Stimulated activated CD4-positive, alpha-beta T cell treated with anti-CD3 and anti-CD28 coated beads, Interleukin-1b, Interleukin-23, amount 100 ng/mL, for 1 hour (primary cell): ENCODE results near the gene GCSAM.

Experiments
- DNase-seq, 2 donors: peaks; one replicate each; pipeline ENCODE4 v3.0.0-alpha.2; 2020; ENCODE audit warnings: low read depth in 2 of 2

The GCSAM gene

DNA sequence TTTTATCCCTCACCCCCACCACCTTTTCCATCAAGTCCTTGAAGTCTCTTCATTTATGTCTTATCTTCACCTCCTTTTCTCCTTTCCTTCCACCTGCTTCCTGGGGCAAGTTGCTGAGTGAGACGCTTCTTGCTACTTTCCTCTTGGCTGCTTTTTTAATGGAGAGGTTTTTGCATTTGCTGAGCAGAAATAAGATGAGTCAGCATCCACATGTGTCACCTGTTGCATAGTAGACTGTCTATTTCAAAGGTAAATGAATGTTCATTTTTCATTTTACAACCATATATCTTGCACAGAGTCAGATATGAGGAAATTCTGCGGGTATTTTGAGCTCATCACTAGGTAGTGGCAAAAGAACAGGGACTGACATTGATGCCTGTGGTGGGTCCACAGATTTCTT is 28.3 kb downstream of the GCSAM start:
- DNase-seq = no peak

DNA sequence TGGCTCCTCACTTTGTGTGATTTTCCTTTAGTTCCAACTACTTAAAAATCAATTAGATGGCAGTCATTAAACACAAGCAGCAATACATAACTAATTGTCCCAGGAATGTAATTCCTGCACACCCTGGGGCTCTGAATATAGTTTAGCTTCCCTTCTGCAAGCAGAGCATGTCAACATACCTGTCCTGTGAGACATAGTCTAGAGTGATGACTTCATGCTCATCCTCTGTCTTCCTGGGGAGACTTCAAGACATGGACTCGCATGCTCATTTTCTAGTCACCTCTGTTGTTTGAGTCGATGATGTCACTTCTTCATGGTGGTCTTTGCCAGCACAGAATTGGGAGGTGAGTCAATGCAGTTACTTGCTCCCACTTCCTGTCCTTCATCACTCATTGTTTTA is 31.1 kb downstream of the GCSAM start:
- no peak for DNase-seq

DNA sequence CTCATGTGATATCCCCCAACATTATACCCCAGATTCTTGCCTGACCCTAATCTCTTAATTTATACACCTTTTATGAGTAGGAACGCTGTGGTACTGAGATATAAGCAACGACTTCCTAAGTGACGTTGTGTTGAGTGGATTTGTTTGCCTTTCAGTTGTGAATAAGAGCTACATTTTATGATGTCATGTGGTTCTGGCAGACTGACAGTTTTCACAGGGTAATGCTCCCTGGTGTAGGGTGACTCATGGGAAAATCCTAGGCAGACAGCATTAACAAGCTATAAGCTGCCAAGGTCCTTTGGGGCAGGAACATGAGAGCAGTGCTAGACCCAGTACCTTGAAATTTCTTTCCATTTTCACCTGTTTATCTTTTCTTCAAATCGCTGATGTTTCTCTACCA is 35.7 kb downstream of the GCSAM start:
- DNase-seq = no peak

DNA sequence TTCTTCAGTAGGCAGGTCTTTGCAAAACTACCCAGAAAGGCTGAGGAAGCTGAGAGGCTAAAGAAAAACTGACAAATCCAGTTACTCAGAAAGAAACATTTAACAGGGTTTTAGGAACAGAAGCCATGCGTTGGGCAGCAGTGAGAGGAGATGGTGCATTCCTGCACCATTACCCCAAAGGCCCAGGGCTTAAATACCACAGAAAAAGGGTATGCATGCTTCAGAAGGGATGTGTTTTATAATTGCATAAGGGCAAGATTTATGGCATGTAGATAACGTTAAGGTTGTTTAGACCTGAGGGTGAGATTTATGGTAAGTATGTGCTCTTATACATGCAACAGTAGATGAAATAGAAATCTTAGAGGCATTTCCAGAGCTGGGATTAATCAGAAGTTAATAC is 36.9 kb downstream of the GCSAM start:
- DNase-seq = no peak

DNA sequence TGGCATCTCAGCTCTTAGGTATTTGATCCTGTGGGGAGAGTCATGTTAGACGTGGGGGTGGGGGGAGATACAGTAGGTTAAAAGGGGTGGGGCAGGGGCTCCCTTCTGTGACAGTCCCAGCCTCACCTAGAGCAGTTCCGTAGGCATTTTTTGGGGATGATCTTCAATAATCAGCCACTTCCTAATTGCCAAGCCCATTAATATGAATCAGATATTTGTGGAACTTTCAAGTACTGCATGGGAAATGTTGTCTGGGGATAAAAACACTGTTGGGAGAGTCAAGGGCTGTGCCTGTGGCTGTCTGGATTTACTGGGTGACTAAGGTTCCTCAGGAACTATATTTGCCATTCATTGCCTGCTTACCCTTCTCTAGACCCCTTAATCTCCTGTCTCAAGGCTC is 37.3 kb downstream of the GCSAM start:
- DNase-seq = no peak

DNA sequence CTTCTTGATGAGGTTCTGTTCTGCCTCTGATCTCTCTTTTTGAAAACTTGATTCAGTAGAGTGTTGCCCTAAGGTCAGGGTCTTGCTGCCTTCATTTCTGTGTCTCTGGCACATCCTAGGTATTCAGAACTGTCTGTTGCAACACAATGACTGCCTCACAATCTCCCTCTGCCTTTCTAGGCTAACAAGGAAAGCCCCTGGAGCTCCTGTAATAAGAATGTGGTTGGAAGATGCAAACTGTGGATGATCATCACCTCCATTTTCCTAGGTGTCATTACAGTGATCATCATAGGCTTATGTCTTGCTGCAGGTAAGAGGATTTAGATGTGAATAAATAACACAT is 39.9 kb downstream of the GCSAM start:
- DNase-seq = no peak

DNA sequence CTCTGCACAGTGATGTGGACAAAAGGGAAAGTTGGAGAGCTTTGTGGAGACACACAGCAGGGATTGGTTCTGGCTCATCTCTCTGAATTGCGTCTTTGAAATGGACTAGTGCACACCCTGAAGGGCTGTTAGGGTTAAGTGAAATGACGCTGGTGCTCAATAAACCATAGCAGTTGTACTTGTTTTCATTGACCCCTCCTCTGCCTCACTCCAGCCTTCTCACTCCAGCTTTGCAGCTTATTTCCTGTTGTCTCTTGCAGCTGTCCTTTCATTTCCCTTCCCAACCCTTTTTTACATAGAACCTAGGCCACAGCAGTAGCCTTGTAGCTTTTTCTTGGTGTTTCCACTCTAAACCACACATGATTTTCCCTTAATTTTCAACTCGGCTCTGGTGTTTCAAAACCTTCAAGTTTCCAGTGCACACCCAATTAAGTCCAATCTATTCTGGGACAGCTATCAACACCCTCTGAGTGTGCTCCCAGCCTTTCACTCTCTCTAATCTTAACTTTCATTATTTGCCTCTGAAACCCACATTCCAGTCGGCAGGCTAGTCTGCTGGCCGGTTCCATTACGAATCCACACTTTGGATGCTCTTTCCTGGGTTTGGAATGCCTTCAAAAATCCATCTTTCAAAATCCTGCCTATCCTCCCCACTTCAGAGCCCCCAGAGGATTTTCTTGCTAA is 40.4 kb downstream of the GCSAM start:
- no peak for DNase-seq

DNA sequence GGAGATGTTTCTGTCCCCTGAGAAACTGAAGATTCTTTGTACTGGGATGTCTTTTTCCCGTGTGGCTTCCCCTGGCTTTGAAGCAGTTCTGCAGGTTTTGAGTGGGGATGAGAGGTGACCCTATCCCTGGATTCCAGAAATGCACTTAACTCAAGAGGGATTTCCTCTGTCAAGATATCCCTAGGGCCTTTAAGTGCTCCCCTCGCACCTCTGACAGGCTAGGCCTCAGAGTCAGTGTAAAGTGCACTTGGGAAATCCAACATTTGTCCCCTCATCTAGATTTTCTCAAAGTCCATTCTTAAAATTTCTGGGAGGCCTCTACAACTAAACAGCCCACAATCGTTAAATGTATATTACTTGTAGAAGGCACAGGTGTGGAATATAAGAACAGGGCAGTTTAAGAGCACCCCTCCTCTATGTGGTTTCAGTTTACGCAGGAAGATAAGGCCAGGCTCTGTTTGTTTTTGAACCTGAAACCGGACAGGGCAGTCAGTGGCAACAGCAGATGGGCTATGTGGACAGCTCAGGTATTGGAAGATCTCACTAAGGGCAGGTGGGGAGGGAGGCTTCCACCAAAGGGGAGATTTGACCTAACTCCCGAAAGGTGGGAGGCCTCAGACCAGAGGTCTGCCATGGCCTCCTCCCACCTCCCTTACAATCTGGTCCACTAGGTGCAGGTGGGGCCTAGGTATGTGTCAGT is 42.0 kb downstream of the GCSAM start:
- DNase-seq = no peak

DNA sequence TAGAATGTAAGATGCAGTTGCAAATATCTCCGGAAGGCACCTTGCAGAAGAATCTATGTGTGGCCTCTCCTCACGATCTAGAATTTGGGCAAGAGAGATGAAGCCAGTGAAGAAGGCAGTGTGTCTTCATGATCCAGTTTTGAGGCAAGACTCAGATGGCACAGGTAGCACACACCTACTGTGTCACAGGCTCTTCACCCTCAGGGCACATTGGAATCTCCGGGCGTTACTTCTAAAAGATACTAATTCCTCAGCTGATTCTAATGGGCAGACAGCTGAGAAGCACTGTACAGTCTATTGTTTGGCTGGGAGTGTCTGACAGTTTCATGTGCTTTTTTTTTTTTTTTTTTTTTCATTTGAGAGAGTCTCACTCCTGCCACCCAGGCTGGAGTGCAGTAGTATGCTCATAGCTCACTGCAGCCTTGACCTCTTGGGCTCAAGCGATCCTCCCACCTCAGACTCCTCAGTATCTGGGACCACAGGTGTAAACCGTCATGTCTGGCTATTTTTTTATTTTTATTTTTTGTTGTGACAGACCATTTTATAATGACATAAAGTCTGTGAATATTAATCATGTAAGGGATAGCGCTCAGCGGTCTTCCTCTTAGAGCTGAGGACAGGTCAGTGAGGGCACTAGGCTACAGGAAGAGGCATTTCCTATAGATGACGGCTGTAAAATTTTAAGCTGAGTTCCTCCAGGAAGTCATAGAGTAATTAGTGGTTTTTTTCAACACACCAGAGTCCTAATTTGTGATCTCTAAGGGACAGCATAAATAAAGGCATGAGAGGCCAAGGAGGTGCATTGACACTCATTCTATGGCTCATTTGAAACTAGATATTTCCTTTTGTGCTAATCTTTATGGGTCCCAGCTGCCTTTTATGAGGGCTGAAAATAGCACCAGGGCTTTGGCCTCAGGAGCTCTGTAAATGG is 42.8 kb downstream of the GCSAM start:
- no peak for DNase-seq

DNA sequence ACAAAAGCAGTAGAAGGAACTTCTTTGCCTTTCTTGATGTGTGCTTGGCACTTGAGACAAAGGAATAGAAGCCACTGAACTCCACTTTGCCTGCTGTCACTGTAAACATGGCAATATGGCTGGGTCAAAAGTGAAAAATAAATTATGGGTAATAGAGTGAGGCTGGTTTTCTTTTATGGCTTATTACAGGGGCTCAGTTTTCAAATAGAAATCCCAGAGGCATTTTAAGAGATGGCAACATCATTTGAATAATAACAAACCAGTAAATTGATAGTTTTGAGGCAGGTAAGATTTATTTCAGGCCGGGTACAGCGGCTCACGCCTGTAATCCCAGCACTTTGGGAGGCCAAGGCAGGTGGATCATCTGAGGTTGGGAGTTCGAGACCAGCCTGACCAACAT is 44.1 kb downstream of the GCSAM start:
- no peak for DNase-seq

DNA sequence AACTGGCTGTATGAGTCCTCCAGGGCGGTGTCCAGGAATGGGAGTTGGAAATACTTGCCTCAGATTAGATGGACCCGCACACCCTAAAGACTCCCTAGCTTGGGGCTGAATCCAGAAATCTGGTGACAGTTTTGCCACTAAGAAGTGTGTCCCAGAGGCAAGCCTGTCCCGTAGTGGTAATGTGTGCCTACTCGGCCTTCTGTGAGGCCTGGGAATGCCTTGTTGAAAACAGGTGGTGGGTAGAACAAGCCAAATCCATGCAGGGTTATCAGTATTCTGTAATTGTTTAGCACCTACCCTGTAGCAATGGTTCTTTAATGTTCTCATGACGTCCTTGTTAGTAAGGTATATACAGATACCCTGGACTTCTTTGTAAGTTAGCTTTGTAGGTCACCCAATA is 45.3 kb downstream of the GCSAM start:
- no peak for DNase-seq

DNA sequence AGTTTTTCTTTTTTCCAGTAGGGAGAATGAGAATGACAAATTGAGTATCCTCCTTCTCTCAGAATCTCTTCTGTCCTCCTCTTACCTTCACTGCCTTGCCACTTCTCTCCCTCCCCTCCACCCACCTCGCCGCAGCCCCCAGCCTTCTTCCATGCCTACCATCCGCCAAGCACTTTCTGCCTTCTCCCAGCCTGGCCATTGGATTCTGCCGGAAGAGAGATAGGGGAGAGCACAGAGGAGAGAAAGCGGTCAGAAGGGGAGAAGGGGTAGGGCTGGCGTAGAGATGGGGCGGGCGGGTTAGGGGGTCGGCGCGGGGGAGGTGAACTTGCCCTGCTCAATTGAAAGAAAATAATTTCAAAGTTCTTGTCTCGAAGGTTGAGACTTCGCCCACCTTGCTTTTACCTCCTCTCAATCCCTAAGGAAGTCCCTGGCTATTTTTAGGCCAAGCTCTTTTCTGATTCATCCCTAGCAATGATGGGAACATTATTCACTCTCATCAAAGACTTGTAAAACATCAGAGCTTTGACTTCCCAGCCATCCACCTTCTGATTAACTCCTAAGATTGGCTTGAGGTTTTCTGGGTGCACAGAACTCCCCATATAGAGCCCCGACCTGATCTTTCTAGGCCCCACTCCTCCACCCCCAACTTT is 46.0 kb downstream of the GCSAM start:
- DNase-seq = no peak

DNA sequence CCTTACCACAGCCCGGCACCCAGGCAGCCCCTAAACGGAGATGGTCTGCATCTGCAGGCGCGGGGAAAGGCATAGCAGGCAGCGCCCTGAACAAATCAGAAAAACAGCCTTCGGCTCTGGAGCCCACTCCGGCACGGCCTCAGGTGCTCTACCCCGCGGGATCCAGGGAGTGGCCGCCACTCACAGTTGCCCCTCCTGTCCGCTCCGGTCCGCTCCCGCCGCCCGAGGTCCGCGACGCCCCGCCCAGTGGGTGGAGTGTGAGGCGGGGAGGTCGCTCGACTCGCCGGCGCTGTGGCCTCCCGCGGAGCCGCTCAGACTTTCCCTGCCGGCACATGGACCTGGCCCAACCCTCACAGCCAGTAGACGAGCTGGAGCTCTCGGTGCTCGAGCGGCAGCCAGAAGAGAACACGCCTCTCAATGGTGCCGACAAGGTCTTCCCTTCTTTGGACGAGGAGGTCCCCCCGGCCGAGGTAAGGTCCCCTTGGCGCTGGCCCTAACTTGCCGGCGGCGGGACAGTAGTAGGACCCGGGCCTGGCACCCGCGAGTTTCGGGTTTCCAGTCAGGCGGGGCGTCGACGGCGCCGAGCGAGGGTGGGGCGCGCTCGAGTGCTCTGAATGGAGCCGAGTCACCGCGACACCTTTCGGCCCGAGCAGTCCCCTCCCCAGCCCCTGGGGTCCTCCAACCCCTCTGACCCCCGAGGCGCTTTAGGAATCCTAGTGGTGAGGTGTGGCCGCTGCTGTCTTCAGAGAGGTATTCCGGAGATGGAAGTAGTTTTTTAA is 46.8 kb downstream of the GCSAM start, which contains the start of gene C3orf52:
C3orf52 (plus strand) TSS at position 314 of the 779 bp plus-strand sequence; CDS start at position 333, 19 bp downstream.
- peak in 1 of 2 donors; percentile 3 for DNase-seq

DNA sequence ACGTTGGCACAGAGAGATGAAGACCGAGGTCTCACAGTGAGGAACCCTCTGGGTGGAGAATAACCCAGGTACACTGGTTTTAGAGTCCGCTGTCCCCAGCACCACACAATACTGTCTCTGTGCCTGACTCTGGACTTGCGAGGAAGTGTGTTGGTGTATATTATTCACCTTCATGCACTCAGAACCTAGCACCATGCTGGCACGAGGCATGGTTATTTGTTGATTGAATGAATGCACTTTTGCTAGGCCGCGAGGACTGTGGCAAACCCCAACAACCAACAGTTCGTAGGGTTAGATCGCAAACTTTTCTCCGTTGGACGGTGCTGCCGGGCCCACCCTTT is 47.3 kb downstream of the GCSAM start:
- no peak for DNase-seq

DNA sequence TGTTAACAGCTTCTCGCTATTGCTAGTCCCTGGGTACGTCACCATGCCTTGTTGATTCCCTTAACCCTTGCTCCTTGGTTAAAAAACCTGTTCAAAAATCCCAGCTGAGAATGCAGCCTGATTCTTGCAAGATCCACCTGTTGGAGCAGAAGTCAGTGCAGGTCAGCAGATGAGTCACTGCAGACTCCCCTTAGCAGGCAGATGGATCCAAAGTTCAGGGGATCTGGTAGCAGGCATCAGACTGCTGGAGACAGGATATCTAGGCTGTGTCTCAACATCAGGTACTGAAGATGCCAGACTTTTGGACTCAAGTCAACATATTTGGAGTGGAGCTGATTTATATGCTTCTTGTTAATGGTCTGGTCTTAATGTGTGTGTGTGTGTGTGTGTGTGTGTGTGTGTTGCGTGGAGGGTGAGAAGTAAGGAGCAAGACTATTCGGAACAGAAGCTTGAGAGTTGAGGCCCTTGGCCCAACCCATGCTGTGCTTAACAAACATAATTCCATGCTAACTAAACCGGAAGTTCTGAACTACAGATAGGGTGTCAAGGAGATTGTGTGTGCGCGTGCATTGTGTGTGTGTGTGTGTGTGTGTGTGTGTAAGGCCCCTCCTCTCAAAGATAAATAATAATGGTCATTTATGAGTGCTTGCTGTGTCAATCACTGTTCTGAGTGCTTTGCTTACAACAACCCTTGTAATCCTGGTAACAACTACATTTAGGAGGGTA is 47.9 kb downstream of the GCSAM start:
- DNase-seq = no peak

DNA sequence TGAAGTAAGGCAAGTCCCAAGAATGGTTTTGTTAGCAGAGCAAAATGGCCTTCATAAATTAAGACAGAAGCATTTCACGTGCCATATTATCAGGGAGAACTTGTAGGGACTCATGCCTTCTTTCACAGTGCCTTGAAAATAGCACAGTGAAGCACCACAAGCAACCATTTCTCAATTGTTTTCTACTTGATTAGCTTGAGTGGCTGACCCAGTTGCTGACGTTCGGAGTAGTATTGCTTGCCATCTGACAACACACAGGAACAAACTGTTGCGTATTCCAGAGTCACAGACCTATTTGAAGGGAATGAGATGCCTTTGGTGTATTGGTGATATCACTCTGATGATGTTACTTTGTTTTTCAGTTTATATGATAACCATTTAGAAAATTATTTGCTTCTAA is 49.8 kb downstream of the GCSAM start:
- no peak for DNase-seq

DNA sequence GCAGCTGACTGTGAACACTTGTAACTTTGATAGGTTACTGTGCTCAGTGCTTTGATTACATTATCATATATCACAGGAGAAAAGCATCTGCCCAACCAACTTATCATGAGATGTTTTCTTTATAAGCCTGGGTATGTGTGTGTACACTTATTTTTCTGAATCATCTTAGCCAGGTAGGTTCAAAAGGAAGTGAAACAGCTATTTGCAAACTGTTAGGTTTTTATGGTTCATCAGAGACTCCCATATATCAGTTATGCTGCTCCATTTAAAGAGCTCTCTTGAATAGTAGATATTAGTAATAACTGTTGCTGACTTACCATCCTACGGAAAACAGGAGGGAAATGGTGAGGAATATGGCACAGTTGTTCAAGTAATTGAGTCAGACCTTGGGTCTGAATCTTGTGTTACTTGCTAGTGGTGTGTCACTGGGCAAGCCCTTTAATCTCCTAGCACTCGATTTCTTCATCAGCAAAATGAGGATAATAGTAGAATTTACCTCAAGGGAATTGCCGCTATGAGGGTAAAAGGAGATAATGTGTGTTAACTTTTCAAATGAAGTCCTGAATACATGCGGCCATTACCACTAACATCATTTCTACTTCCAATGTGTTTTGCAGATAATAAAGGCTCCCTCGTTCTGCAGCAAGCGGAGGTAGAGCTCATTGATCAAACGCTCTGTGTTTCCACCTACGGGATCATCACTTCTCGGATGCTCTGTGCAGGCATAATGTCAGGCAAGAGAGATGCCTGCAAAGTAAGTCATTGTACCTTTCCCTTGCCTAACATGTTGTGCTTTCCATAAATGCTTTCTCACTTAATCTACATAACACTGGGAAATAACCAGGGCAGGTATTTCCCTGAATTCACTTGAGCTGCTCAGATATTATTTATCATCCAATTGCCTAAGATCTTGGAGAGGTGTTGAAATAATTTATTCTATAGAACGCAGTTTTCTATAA is 54.6 kb downstream of the GCSAM start:
- no peak for DNase-seq

DNA sequence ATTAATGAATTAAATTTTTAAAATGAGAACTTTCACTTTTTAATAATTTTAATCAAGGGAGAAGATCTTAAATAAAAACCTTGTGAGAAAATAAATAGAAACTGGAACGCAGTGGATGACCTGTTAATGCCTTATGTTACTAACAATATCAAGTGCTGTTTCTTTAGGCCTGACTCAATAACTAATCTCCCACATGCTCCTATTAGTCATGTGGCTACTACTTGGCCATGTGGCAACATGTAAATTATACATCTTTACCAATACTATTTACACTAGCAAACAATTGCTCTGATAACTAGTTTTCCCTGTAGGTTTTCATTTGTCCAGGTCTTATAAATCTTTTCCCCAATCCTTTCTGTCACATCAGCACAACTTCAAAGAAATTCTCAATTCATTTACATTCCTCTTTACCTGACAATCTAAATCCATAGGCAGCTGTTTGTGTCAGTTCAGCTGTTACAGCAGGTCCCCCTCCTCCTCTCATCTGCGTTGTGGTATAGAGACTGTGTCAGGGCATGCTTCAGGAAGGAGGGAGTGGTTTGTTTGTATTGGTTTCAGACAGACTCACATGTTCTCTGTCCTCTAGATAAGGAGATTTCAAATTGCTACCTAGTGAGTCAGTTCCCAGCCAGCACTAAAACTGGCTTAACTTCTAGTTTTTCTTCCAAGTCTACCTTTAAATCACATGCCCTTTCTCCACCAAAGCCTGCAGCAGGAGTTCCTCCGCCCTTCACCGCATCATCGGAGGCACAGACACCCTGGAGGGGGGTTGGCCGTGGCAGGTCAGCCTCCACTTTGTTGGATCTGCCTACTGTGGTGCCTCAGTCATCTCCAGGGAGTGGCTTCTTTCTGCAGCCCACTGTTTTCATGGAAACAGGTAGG is 58.2 kb downstream of the GCSAM start:
- no peak for DNase-seq

DNA sequence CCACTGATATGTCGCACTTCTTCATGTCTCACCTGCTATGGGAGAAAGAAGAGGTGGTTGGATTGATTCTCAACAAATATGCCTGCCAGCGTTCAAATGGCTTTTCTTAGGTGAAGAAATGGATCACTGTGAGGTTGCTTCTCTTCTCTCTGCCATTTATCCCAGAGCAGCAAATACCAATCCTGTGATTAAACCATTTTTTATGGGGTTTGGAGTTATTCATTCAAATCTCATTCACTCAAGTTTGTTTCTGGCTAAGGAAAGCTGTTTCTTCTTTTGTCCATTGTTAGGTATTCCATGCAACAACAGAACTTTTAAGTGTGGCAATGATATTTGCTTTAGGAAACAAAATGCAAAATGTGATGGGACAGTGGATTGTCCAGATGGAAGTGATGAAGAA is 59.0 kb downstream of the GCSAM start:
- DNase-seq = no peak
